Stimulated activated CD8-positive, alpha-beta memory T cell treated with anti-CD3 and anti-CD28 coated beads, Interleukin-7, amount 100 ng/mL, for 4 hours (primary cell): ENCODE data around the gene HDAC6.
"Not testable (repeated sequence)": the region's sequence is repeated elsewhere in the genome, so short reads cannot be mapped to it uniquely, and the experiment has no call there.

ENCODE experiments used
- DNase-seq, 2 donors: peaks; one replicate each; pipeline ENCODE4 v3.0.0-alpha.2; 2020; ENCODE audit warnings: low read depth in 2 of 2

Gene HDAC6

GRCh38 chrX:48789366-48790220, 12.3 kb upstream of the HDAC6 start:
- DNase-seq: no peak

GRCh38 chrX:48790477-48790876, 11.4 kb upstream of the HDAC6 start:
- no peak for DNase-seq

GRCh38 chrX:48791063-48791820, 10.6 kb upstream of the HDAC6 start:
- no peak for DNase-seq

GRCh38 chrX:48792219-48792618, 9.6 kb upstream of the HDAC6 start:
- DNase-seq: no peak

- no peak for DNase-seq
Measured at GRCh38 chrX:48793935-48794334, 7.9 kb upstream of the HDAC6 start.

GRCh38 chrX:48794340-48794910, 7.4 kb upstream of the HDAC6 start:
- no peak for DNase-seq

GRCh38 chrX:48794911-48795515, 6.9 kb upstream of the HDAC6 start:
- DNase-seq: no peak

- no peak for DNase-seq
Measured at GRCh38 chrX:48798318-48798717, 3.5 kb upstream of the HDAC6 start.

- no peak for DNase-seq
Measured at GRCh38 chrX:48800574-48801279, 1.1 kb upstream of the HDAC6 start.

GRCh38 chrX:48802089-48802904, 430 bp downstream of the HDAC6 start:
- DNase-seq: peak; percentile 22 to 31

- no peak for DNase-seq
Measured at GRCh38 chrX:48802905-48803200, 986 bp downstream of the HDAC6 start.

GRCh38 chrX:48806081-48806480, 4.2 kb downstream of the HDAC6 start:
- no peak for DNase-seq

- DNase-seq: no peak
Measured at GRCh38 chrX:48813644-48814043, 11.8 kb downstream of the HDAC6 start.

GRCh38 chrX:48814722-48815121, 12.9 kb downstream of the HDAC6 start:
- no peak for DNase-seq

- no peak for DNase-seq
Measured at GRCh38 chrX:48815266-48815665, 13.4 kb downstream of the HDAC6 start.

GRCh38 chrX:48816014-48816810, 14.3 kb downstream of the HDAC6 start:
- no peak for DNase-seq

GRCh38 chrX:48818098-48818497, 16.2 kb downstream of the HDAC6 start:
- DNase-seq: no peak

GRCh38 chrX:48818866-48819265, 17.0 kb downstream of the HDAC6 start:
- DNase-seq: no peak

- not testable (repeated sequence) for DNase-seq
Measured at GRCh38 chrX:48819394-48819793, 17.5 kb downstream of the HDAC6 start.

GRCh38 chrX:48823053-48823452, 21.2 kb downstream of the HDAC6 start:
- DNase-seq: no peak
